ENCODE measurements around the gene CD63. TPM values are rescaled to one million over a fixed set of nuclear protein-coding genes. Genes with fewer than 3 reads are reported as not detected.
"Not testable (repeated sequence)": the region's sequence is repeated elsewhere in the genome, so short reads cannot be mapped to it uniquely, and the experiment has no call there.

The CD63 gene
- total RNA-seq, 1 experiment from 2014 or later, result 552 TPM

DNA sequence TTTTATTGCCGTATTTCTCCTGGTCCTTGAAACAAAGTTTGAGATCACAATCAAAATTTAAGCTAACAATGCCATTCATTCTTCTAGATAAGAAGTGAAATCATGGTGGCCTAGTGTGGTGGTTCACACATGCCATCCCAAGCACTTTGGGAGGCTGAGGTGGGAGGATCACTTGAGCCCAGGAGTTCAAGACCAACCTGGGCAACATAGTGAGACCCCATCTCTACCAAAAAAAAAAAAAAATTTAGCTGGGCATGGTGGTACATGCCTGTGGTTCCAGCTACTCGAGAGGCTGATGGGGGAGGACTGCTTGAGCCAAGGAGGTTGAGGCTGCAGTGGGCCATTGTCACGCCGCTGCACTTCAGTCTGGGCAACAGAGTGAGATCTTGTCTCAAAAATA, 38.3 kb upstream of the CD63 start:
- no peak overlapping the region for H3K4me3 Mint-ChIP-seq (ENCODE audit: unreplicated experiment)
- no TSS peak for BruUV-seq (replicated peaks)

DNA sequence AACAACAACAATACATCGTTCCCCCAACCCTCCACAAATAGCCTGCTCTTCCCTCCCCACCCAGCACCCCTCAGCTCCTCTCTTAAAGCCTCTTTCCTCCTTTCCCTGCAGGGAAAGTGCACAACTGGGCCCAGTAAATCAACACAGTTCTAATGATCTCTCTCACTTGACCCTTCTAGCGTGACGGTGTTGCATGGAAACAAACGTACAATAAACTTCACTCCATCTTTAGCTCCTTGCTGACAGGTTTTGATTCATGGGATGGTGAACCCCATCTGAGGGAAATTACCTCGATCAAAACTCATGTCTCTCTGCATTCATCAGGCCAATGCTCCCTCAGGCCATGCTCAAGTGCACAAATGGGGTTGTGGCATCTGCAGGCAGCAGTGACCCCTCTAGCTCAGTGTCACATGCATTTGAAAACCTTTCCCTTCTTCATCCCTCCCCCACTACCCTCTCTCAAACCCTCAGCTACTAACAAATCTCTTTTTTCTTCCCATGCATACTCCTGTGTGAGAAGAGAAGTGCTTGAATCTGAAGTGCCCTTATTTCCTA, 37.0 kb upstream of the CD63 start:
- Mint-ChIP-seq H3K9me3 (ENCODE audit: unreplicated experiment) (no peaks in the 10 kb centered on the region), H3K36me3 (ENCODE audit: insufficient read depth, unreplicated experiment) (peaks cover 70% of the 10 kb centered on the region), H3K4me1 (ENCODE audit: insufficient read depth, unreplicated experiment) (peaks cover 6% of the 10 kb centered on the region), H3K27me3 (ENCODE audit: insufficient read depth, unreplicated experiment) (no peaks in the 10 kb centered on the region), H3K4me3 (ENCODE audit: unreplicated experiment) (no peak overlapping the region), H3K27ac (ENCODE audit: low read depth, unreplicated experiment) (no peak overlapping the region)
- POLR2A ChIA-PET, result interaction anchor here (0.7 to 1.0 kb wide), 2 partner anchors 13 to 446 kb away, joined by 3 read pairs; no protein-coding TSS in a partner anchor
- no TSS peak for BruUV-seq (replicated peaks)
- DNase-seq (ENCODE audit: unreplicated experiment), result no peak
- CTCF ChIA-PET, result interaction anchor here (0.6 kb wide), 1 partner anchor 190 kb away, joined by 3 read pairs; no protein-coding TSS in a partner anchor
- TF ChIP-seq, protein P1, sequence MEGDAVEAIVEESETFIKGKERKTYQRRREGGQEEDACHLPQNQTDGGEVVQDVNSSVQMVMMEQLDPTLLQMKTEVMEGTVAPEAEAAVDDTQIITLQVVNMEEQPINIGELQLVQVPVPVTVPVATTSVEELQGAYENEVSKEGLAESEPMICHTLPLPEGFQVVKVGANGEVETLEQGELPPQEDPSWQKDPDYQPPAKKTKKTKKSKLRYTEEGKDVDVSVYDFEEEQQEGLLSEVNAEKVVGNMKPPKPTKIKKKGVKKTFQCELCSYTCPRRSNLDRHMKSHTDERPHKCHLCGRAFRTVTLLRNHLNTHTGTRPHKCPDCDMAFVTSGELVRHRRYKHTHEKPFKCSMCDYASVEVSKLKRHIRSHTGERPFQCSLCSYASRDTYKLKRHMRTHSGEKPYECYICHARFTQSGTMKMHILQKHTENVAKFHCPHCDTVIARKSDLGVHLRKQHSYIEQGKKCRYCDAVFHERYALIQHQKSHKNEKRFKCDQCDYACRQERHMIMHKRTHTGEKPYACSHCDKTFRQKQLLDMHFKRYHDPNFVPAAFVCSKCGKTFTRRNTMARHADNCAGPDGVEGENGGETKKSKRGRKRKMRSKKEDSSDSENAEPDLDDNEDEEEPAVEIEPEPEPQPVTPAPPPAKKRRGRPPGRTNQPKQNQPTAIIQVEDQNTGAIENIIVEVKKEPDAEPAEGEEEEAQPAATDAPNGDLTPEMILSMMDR (IDR thresholded peaks at IDR 0.05; ENCODE audit: unreplicated experiment), result no peak
- intact Hi-C loops (cut with micrococcal nuclease), result no loop called here

More for the DNA sequence above, 38.3 kb upstream of the CD63 start:
- CTCF ChIA-PET, result interaction anchor here (0.6 to 1.1 kb wide), 3 partner anchors 10 to 262 kb away, joined by 3 to 6 read pairs (median 3); no protein-coding TSS in a partner anchor
- TF ChIP-seq, protein P1 (IDR thresholded peaks at IDR 0.05; ENCODE audit: unreplicated experiment), result no peak
- intact Hi-C loops (cut with micrococcal nuclease), result no loop called here
- H3K4me1 Mint-ChIP-seq (ENCODE audit: insufficient read depth, unreplicated experiment), result no peaks in the 10 kb centered on the region
- no peaks in the 10 kb centered on the region for H3K9me3 Mint-ChIP-seq (ENCODE audit: unreplicated experiment)
- peaks cover 70% of the 10 kb centered on the region for H3K36me3 Mint-ChIP-seq (ENCODE audit: insufficient read depth, unreplicated experiment)
- no peaks in the 10 kb centered on the region for H3K27me3 Mint-ChIP-seq (ENCODE audit: insufficient read depth, unreplicated experiment)
- no peak for DNase-seq (ENCODE audit: unreplicated experiment)
- POLR2A ChIA-PET, result interaction anchor here (0.6 kb wide), 1 partner anchor 9 kb away, joined by 3 read pairs; no protein-coding TSS in a partner anchor
- H3K27ac Mint-ChIP-seq (ENCODE audit: low read depth, unreplicated experiment), result no peak overlapping the region

DNA sequence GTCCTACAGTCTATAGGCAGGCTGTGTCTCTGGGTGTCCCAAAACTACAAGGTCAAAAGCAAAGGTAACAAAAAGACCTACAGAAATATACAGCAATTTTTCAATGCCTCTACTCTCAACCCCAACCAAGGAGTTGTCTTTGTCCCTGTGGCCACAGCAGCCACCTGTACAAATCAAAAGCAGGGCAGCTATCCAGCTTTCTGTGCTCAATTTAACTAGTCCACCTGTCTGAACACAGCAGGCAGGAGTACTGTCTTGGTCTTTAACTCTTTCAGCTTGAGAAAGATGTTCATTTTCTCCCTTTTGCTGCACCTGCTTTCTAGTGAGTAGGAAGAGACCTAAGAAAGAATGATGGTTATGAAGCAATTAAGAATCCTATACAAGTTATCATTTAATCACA, 33.8 kb upstream of the CD63 start:
- BruUV-seq (replicated peaks), result no TSS peak
- no peak overlapping the region for H3K27ac Mint-ChIP-seq (ENCODE audit: low read depth, unreplicated experiment)
- ChIA-PET CTCF (interaction anchor here (0.8 kb wide), 1 partner anchor 34 kb away, joined by 3 read pairs; no protein-coding TSS in a partner anchor), POLR2A (no interaction called here)
- H3K9me3 Mint-ChIP-seq (ENCODE audit: unreplicated experiment), result no peaks in the 10 kb centered on the region
- DNase-seq (ENCODE audit: unreplicated experiment), result no peak
- H3K36me3 Mint-ChIP-seq (ENCODE audit: insufficient read depth, unreplicated experiment), result peaks cover 78% of the 10 kb centered on the region
- H3K27me3 Mint-ChIP-seq (ENCODE audit: insufficient read depth, unreplicated experiment), result no peaks in the 10 kb centered on the region
- TF ChIP-seq, protein P1 (IDR thresholded peaks at IDR 0.05; ENCODE audit: unreplicated experiment), result no peak
- H3K4me3 Mint-ChIP-seq (ENCODE audit: unreplicated experiment), result no peak overlapping the region
- peaks cover 6% of the 10 kb centered on the region for H3K4me1 Mint-ChIP-seq (ENCODE audit: insufficient read depth, unreplicated experiment)
- intact Hi-C loops (cut with micrococcal nuclease), result no loop called here

- ChIA-PET CTCF (interaction anchor here (0.8 to 1.9 kb wide), 2 partner anchors 10 to 22 kb away, joined by 3 to 9 read pairs; no protein-coding TSS in a partner anchor), POLR2A (no interaction called here)
- intact Hi-C loops (cut with micrococcal nuclease), result no loop called here
- H3K4me1 Mint-ChIP-seq (ENCODE audit: insufficient read depth, unreplicated experiment), result peaks cover 6% of the 10 kb centered on the region
- H3K27me3 Mint-ChIP-seq (ENCODE audit: insufficient read depth, unreplicated experiment), result no peaks in the 10 kb centered on the region
- no peak for DNase-seq (ENCODE audit: unreplicated experiment)
- H3K4me3 Mint-ChIP-seq (ENCODE audit: unreplicated experiment), result no peak overlapping the region
- peaks cover 79% of the 10 kb centered on the region for H3K36me3 Mint-ChIP-seq (ENCODE audit: insufficient read depth, unreplicated experiment)
- TF ChIP-seq, protein P1 (IDR thresholded peaks at IDR 0.05; ENCODE audit: unreplicated experiment), result no peak
- BruUV-seq (replicated peaks), result no TSS peak
- no peaks in the 10 kb centered on the region for H3K9me3 Mint-ChIP-seq (ENCODE audit: unreplicated experiment)
- no peak overlapping the region for H3K27ac Mint-ChIP-seq (ENCODE audit: low read depth, unreplicated experiment)
Measured at GRCh38 chr12:55760663-55761062, 31.9 kb upstream of the CD63 start.

DNA sequence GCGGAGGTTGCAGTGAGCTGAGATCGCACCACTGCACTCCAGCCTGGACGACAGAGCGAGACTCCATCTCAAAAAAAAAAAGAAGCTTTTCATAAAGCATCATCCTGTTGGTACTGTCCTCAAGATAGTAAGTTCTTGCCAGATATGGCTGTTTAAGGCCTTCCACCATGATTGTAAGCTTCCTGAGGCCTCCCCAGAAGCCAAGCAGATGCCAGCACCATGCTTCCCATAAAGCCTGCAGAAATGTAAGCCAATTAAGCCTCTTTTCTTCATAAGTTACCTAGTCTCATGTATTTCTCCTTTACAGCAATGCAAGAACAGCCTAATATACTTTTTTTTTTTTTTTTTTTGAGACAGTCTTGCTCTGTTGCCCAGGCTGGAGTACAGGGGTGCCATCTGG, 29.8 kb upstream of the CD63 start:
- H3K27me3 Mint-ChIP-seq (ENCODE audit: insufficient read depth, unreplicated experiment); intact Hi-C loops (cut with micrococcal nuclease): not testable (repeated sequence)

More for the DNA sequence above, 29.8 kb upstream of the CD63 start:
- ChIA-PET POLR2A (interaction anchor here (0.6 to 1.2 kb wide), 3 partner anchors 14 to 71 kb away, joined by 3 to 5 read pairs (median 3); partner anchors contain the start of gene DNAJC14), CTCF (interaction anchor here (0.6 to 2.8 kb wide), 3 partner anchors 10 to 203 kb away, joined by 5 to 18 read pairs (median 6); no protein-coding TSS in a partner anchor)
- not testable (repeated sequence) for H3K9me3 Mint-ChIP-seq (ENCODE audit: unreplicated experiment); H3K4me3 Mint-ChIP-seq (ENCODE audit: unreplicated experiment); DNase-seq (ENCODE audit: unreplicated experiment); H3K27ac Mint-ChIP-seq (ENCODE audit: low read depth, unreplicated experiment); H3K4me1 Mint-ChIP-seq (ENCODE audit: insufficient read depth, unreplicated experiment); BruUV-seq (replicated peaks)
- peaks cover 94% of the 10 kb centered on the region for H3K36me3 Mint-ChIP-seq (ENCODE audit: insufficient read depth, unreplicated experiment)

Data from MCF 10A (cell line).